Esophagus squamous epithelium (tissue), 4 donors: Measurements from ENCODE around the gene AURKA.

ENCODE experiments used
- CTCF ChIP-seq, 6 experiments: fragments of 450-650 bp in 4 of 6; fragments of 200-600 bp in 2 of 6; sonication (generic) in 2 of 6; IDR thresholded peaks; one replicate each; pipeline ENCODE4 v1.5.1; 2016 to 2019; ENCODE audit warnings: antibody characterized with exemption in 6 of 6, mild to moderate bottlenecking in 4 of 6, moderate library complexity in 4 of 6
- POLR2A ChIP-seq, 4 donors: fragments of 450-650 bp; IDR thresholded peaks; one replicate each; pipeline ENCODE4 v1.6.1; 2017; ENCODE audit warnings: antibody characterized with exemption in 4 of 4, mild to moderate bottlenecking in 4 of 4, moderate library complexity in 3 of 4

GRCh38 chr20:56358070-56358469, 33.9 kb downstream of the AURKA start:
- no peak for TF ChIP-seq CTCF (IDR thresholded peaks at IDR 0.05)
- no peak for TF ChIP-seq POLR2A (IDR thresholded peaks at IDR 0.05)
